HepG2 (cell line): Measurements from ENCODE around the gene RNF114. TPM values are rescaled to one million over a fixed set of nuclear protein-coding genes. Genes with fewer than 3 reads are reported as not detected.

Experiments used
- ARNTL ChIP-seq: sonication (generic); formaldehyde crosslinking; IDR thresholded peaks from 2 replicates; pipeline ENCODE4 v1.4.0; 2020; ENCODE audit warnings: mild to moderate bottlenecking, missing genetic modification reagents
- EHMT2 ChIP-seq: fragments of 200-600 bp; sonication (generic); IDR thresholded peaks from 2 replicates; pipeline ENCODE4 v1.7.0; 2017; ENCODE audit warnings: antibody characterized with exemption, low read depth, low read length, borderline replicate concordance
- GATAD2A ChIP-seq: IDR thresholded peaks from 2 replicates; pipeline ENCODE4 v1.6.1; 2016
- HDAC6 ChIP-seq: fragments of 200-600 bp; sonication (generic); IDR thresholded peaks from 2 replicates; pipeline ENCODE4 v1.7.0; 2017; ENCODE audit warnings: mild to moderate bottlenecking, antibody characterized with exemption, low read length, low read depth
- HMG20A ChIP-seq: IDR thresholded peaks from 2 replicates; pipeline ENCODE4 v1.6.1; 2016; ENCODE audit warnings: borderline replicate concordance
- MEIS1 ChIP-seq: sonication (generic); formaldehyde crosslinking; IDR thresholded peaks from 2 replicates; pipeline ENCODE4 v1.9.0; 2021; ENCODE audit warnings: mild to moderate bottlenecking, missing genetic modification reagents, moderate library complexity, borderline replicate concordance
- PPARG ChIP-seq: conservative IDR thresholded peaks from 2 replicates; pipeline ENCODE4 v1.6.1; 2016; ENCODE audit warnings: missing biosample characterization, missing genetic modification reagents
- RORA ChIP-seq: sonication (generic); formaldehyde crosslinking; IDR thresholded peaks from 2 replicates; pipeline ENCODE4 v1.5.0; 2020; ENCODE audit warnings: mild to moderate bottlenecking, missing genetic modification reagents, moderate library complexity
- SOX5 ChIP-seq: IDR thresholded peaks from 2 replicates; pipeline ENCODE4 v1.6.1; 2016; ENCODE audit warnings: borderline replicate concordance
- TEAD2 ChIP-seq: sonication (generic); formaldehyde crosslinking; IDR thresholded peaks from 2 replicates; pipeline ENCODE4 v1.9.0; 2021; ENCODE audit warnings: missing genetic modification reagents
- ZNF264 ChIP-seq: sonication (generic); formaldehyde crosslinking; IDR thresholded peaks from 2 replicates; pipeline ENCODE4 v1.4.0; 2020; ENCODE audit warnings: missing genetic modification reagents
- ZNF317 ChIP-seq: sonication (generic); formaldehyde crosslinking; IDR thresholded peaks from 2 replicates; pipeline ENCODE4 v1.5.0; 2020; ENCODE audit warnings: mild to moderate bottlenecking, missing genetic modification reagents
- ZNF510 ChIP-seq: sonication (generic); formaldehyde crosslinking; IDR thresholded peaks from 2 replicates; pipeline ENCODE4 v1.4.0; 2020; ENCODE audit warnings: low read depth, mild to moderate bottlenecking, missing genetic modification reagents
- ZNF556 ChIP-seq: sonication (generic); formaldehyde crosslinking; IDR thresholded peaks from 2 replicates; pipeline ENCODE4 v1.4.0; 2020; ENCODE audit warnings: mild to moderate bottlenecking, missing genetic modification reagents, borderline replicate concordance
- ZNF644 ChIP-seq: IDR thresholded peaks from 2 replicates; pipeline ENCODE4 v1.6.1; 2016; ENCODE audit warnings: low read depth
- polyA plus RNA-seq, 8 experiments: library from polyadenylated mRNA; depleted of rRNA in 3 of 8; stranded (reverse) in 7 of 8; unstranded in 1 of 8; fragments of >200 nt; fragmentation: Illumina TruSeq in 4 of 8; extraction: Trizol in 4 of 8; gene quantifications; 2 replicates each; pipeline versions ENCODE4 v1.2.1 to v1.2.3, GENCODE V29; 2011 to 2016; ENCODE audit warnings: low read depth in 4 of 8, missing spikeins in 1 of 8, mixed read lengths in 1 of 8; ENCODE audit not compliant: insufficient read depth in 1 of 8
- total RNA-seq, 5 experiments: library from RNA; depleted of rRNA; stranded (reverse); fragments of >200 nt; fragmentation: Illumina TruSeq; extraction: Trizol; gene quantifications; 2 replicates each; pipeline ENCODE4 v1.2.3, GENCODE V29; 2016; ENCODE audit warnings: low read depth in 1 of 5
- TF ChIP-seq, protein P1 (sequence below): sonication (generic); formaldehyde crosslinking; IDR thresholded peaks from 2 replicates; pipeline ENCODE4 v1.5.1; 2020; ENCODE audit warnings: mild to moderate bottlenecking, missing genetic modification reagents, borderline replicate concordance
- TF ChIP-seq, protein P2 (sequence below): sonication (generic); formaldehyde crosslinking; IDR thresholded peaks from 2 replicates; pipeline ENCODE4 v1.4.0; 2020; ENCODE audit warnings: missing genetic modification reagents
- TF ChIP-seq, protein P3 (sequence below): IDR thresholded peaks from 2 replicates; pipeline ENCODE4 v1.6.1; 2016; ENCODE audit warnings: mild to moderate bottlenecking
- TF ChIP-seq, protein P4 (sequence below): sonication (generic); formaldehyde crosslinking; IDR thresholded peaks from 2 replicates; pipeline ENCODE4 v1.4.0; 2020; ENCODE audit warnings: missing genetic modification reagents
- TF ChIP-seq, protein P5 (sequence below): IDR thresholded peaks from 2 replicates; pipeline ENCODE4 v1.6.1; 2016; ENCODE audit warnings: low read depth

The RNF114 gene
- total and polyA plus RNA-seq, 2 of the 13 experiments (the other 11 are each of a cell fraction or from before 2014, with no cell fraction given) = 119 to 126 TPM

DNA sequence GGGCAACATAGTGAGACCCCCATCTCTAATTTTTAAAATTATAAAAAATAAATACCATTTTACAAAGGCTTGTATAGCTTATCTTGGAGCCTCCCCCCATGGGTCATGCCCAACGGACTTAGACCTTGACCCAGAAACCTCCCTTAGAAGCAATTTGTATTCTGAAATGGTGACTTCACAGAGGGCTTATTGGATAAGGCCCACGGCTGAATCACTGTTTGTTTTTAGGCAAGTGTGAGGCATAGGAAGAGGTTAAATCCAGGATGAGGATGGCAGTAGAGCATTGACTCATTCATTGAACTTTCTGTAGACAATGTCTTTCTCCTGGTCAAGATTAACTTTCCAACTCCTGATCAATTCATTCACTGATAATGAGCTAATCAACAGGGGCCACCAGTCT is 40.3 kb downstream of the RNF114 start (continued):
- TF ChIP-seq, protein P1, sequence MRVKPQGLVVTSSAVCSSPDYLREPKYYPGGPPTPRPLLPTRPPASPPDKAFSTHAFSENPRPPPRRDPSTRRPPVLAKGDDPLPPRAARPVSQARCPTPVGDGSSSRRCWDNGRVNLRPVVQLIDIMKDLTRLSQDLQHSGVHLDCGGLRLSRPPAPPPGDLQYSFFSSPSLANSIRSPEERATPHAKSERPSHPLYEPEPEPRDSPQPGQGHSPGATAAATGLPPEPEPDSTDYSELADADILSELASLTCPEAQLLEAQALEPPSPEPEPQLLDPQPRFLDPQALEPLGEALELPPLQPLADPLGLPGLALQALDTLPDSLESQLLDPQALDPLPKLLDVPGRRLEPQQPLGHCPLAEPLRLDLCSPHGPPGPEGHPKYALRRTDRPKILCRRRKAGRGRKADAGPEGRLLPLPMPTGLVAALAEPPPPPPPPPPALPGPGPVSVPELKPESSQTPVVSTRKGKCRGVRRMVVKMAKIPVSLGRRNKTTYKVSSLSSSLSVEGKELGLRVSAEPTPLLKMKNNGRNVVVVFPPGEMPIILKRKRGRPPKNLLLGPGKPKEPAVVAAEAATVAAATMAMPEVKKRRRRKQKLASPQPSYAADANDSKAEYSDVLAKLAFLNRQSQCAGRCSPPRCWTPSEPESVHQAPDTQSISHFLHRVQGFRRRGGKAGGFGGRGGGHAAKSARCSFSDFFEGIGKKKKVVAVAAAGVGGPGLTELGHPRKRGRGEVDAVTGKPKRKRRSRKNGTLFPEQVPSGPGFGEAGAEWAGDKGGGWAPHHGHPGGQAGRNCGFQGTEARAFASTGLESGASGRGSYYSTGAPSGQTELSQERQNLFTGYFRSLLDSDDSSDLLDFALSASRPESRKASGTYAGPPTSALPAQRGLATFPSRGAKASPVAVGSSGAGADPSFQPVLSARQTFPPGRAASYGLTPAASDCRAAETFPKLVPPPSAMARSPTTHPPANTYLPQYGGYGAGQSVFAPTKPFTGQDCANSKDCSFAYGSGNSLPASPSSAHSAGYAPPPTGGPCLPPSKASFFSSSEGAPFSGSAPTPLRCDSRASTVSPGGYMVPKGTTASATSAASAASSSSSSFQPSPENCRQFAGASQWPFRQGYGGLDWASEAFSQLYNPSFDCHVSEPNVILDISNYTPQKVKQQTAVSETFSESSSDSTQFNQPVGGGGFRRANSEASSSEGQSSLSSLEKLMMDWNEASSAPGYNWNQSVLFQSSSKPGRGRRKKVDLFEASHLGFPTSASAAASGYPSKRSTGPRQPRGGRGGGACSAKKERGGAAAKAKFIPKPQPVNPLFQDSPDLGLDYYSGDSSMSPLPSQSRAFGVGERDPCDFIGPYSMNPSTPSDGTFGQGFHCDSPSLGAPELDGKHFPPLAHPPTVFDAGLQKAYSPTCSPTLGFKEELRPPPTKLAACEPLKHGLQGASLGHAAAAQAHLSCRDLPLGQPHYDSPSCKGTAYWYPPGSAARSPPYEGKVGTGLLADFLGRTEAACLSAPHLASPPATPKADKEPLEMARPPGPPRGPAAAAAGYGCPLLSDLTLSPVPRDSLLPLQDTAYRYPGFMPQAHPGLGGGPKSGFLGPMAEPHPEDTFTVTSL (CRISPR knock-in tag) = 0 out of 2 replicates have a peak, but pooled peaks have one; percentile 23
- TF ChIP-seq ZNF317 (CRISPR knock-in tag) (peak; percentile 51; the same call in 1 of the 2 replicates), MEIS1 (CRISPR knock-in tag) (0 out of 2 replicates have a peak, but pooled peaks have one; percentile 61), RORA (CRISPR knock-in tag) (peak; percentile 65; the same call in 1 of the 2 replicates), ZNF510 (CRISPR knock-in tag) (0 out of 2 replicates have a peak, but pooled peaks have one; percentile 33), ZNF644 (CRISPR knock-in tag) (peak; percentile 72; the same call in 1 of the 2 replicates), HDAC6 (no peak), ZNF556 (CRISPR knock-in tag) (0 out of 2 replicates have a peak, but pooled peaks have one; percentile 36), PPARG (CRISPR knock-in tag) (peak; percentile 17; the same call in 1 of the 2 replicates), TEAD2 (CRISPR knock-in tag) (no peak), HMG20A (CRISPR knock-in tag) (peak; percentile 79), SOX5 (CRISPR knock-in tag) (peak; percentile 60; the same call in 1 of the 2 replicates), ZNF264 (no peak), GATAD2A (CRISPR knock-in tag) (peak; percentile 89), EHMT2 (0 out of 2 replicates have a peak, but pooled peaks have one; percentile 74), ARNTL (CRISPR knock-in tag) (no peak)
- TF ChIP-seq, protein P2, sequence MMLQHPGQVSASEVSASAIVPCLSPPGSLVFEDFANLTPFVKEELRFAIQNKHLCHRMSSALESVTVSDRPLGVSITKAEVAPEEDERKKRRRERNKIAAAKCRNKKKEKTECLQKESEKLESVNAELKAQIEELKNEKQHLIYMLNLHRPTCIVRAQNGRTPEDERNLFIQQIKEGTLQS (CRISPR knock-in tag) = peak; percentile 68
- TF ChIP-seq, protein P3, sequence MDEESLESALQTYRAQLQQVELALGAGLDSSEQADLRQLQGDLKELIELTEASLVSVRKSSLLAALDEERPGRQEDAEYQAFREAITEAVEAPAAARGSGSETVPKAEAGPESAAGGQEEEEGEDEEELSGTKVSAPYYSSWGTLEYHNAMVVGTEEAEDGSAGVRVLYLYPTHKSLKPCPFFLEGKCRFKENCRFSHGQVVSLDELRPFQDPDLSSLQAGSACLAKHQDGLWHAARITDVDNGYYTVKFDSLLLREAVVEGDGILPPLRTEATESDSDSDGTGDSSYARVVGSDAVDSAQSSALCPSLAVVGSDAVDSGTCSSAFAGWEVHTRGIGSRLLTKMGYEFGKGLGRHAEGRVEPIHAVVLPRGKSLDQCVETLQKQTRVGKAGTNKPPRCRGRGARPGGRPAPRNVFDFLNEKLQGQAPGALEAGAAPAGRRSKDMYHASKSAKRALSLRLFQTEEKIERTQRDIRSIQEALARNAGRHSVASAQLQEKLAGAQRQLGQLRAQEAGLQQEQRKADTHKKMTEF (CRISPR knock-in tag) = peak; percentile 40; the same call in 1 of the 2 replicates
- TF ChIP-seq, protein P4, sequence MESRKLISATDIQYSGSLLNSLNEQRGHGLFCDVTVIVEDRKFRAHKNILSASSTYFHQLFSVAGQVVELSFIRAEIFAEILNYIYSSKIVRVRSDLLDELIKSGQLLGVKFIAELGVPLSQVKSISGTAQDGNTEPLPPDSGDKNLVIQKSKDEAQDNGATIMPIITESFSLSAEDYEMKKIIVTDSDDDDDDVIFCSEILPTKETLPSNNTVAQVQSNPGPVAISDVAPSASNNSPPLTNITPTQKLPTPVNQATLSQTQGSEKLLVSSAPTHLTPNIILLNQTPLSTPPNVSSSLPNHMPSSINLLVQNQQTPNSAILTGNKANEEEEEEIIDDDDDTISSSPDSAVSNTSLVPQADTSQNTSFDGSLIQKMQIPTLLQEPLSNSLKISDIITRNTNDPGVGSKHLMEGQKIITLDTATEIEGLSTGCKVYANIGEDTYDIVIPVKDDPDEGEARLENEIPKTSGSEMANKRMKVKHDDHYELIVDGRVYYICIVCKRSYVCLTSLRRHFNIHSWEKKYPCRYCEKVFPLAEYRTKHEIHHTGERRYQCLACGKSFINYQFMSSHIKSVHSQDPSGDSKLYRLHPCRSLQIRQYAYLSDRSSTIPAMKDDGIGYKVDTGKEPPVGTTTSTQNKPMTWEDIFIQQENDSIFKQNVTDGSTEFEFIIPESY = 0 out of 2 replicates have a peak, but pooled peaks have one; percentile 13
- TF ChIP-seq, protein P5, sequence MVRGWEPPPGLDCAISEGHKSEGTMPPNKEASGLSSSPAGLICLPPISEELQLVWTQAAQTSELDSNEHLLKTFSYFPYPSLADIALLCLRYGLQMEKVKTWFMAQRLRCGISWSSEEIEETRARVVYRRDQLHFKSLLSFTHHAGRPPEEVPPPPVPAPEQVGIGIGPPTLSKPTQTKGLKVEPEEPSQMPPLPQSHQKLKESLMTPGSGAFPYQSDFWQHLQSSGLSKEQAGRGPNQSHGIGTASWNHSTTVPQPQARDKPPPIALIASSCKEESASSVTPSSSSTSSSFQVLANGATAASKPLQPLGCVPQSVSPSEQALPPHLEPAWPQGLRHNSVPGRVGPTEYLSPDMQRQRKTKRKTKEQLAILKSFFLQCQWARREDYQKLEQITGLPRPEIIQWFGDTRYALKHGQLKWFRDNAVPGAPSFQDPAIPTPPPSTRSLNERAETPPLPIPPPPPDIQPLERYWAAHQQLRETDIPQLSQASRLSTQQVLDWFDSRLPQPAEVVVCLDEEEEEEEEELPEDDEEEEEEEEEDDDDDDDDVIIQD = peak; percentile 48; the same call in 1 of the 2 replicates
